HG03565 (cell line): Measurements from ENCODE around the gene GPER1.
"Not testable (repeated sequence)": the region's sequence is repeated elsewhere in the genome, so short reads cannot be mapped to it uniquely, and the experiment has no call there.

Experiments
- ATAC-seq: cut with Tn5 transposase; IDR thresholded peaks from one replicate; pipeline ENCODE4 v1.9.1; 2021; ENCODE audit warnings: mild to moderate bottlenecking, moderate library complexity; ENCODE audit not compliant: unreplicated experiment

Gene GPER1

GRCh38 chr7:1116383-1117008 is 28.6 kb downstream of the GPER1 start:
- ATAC-seq: not testable (repeated sequence)

GRCh38 chr7:1117321-1117928 is 29.5 kb downstream of the GPER1 start:
- no peak for ATAC-seq

- no peak for ATAC-seq
Observed at GRCh38 chr7:1119201-1119600, 31.3 kb downstream of the GPER1 start.

GRCh38 chr7:1120791-1121190 is 32.9 kb downstream of the GPER1 start:
- ATAC-seq: no peak

- no peak for ATAC-seq
Observed at GRCh38 chr7:1121476-1121875, 33.6 kb downstream of the GPER1 start.

- ATAC-seq: no peak
Observed at GRCh38 chr7:1121886-1122831, 34.2 kb downstream of the GPER1 start.

- ATAC-seq: no peak
Observed at GRCh38 chr7:1122832-1123501, 35.1 kb downstream of the GPER1 start.

GRCh38 chr7:1123715-1124114 is 35.8 kb downstream of the GPER1 start:
- ATAC-seq: no peak

GRCh38 chr7:1124164-1124563 is 36.3 kb downstream of the GPER1 start:
- ATAC-seq: no peak

GRCh38 chr7:1124816-1125602 is 37.1 kb downstream of the GPER1 start:
- no peak for ATAC-seq

GRCh38 chr7:1125603-1125969 is 37.7 kb downstream of the GPER1 start:
- no peak for ATAC-seq

- ATAC-seq: no peak
Observed at GRCh38 chr7:1127001-1127400, 39.1 kb downstream of the GPER1 start.

- ATAC-seq: no peak
Observed at GRCh38 chr7:1129431-1129830, 41.5 kb downstream of the GPER1 start.

- no peak for ATAC-seq
Observed at GRCh38 chr7:1130021-1130990, 42.4 kb downstream of the GPER1 start.

- ATAC-seq: no peak
Observed at GRCh38 chr7:1131471-1132265, 43.8 kb downstream of the GPER1 start.

GRCh38 chr7:1134951-1135350 is 47.0 kb downstream of the GPER1 start:
- no peak for ATAC-seq

- ATAC-seq: no peak
Observed at GRCh38 chr7:1136841-1137516, 49.1 kb downstream of the GPER1 start.
